HG02981 (cell line): ENCODE measurements around the gene C1orf159.

Source experiments
- ATAC-seq: cut with Tn5 transposase; IDR thresholded peaks from one replicate; pipeline ENCODE4 v1.9.1; 2021; ENCODE audit warnings: mild to moderate bottlenecking, moderate library complexity; ENCODE audit not compliant: unreplicated experiment

The C1orf159 gene

GRCh38 chr1:1132956-1133750 lies 17.3 kb upstream of the C1orf159 start:
- ATAC-seq = no peak

DNA sequence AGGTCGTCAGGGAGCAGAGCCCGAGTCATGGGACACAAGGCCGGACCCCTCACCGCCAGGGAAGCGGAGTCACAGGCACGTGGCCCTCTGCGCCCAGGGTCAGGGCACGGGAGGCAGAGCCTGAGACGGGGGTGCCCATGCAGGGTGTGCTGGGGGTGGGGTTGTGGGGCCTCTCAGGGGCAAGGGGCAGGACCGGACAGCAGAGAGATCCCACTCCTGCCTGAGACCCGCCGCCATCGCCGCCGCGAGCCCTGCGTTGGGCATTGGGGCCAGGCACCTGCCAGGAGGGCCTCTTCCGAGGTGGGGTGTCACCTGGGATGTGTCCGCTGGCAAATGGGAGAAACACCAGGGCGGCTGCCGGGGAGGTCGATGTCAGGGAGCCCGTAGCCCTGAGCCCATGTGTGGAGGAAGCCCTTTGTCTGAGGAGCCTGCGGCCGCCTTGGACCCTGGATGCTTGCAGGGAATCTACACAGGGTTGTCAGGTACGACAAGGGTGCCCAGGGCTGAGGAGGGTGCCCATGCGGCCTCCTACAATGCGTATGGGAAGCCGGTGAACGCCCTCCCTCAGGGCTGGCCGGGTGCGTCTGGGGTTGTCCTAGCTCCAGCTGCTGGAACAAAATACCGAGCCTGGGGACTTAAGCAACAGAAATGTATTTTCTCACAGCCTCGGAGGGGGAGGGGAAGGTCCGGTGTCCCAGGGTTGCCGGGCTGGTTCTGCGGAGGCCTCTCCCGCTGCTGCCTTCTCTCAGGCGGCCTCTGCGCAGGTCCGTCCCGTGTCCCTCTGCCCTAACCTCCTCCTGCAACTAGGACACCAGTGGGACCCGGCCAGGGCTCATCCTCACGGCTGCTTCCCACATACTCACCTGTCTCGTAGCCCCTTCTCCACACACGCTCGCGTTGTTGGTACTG lies 16.4 kb upstream of the C1orf159 start:
- ATAC-seq = no peak

DNA sequence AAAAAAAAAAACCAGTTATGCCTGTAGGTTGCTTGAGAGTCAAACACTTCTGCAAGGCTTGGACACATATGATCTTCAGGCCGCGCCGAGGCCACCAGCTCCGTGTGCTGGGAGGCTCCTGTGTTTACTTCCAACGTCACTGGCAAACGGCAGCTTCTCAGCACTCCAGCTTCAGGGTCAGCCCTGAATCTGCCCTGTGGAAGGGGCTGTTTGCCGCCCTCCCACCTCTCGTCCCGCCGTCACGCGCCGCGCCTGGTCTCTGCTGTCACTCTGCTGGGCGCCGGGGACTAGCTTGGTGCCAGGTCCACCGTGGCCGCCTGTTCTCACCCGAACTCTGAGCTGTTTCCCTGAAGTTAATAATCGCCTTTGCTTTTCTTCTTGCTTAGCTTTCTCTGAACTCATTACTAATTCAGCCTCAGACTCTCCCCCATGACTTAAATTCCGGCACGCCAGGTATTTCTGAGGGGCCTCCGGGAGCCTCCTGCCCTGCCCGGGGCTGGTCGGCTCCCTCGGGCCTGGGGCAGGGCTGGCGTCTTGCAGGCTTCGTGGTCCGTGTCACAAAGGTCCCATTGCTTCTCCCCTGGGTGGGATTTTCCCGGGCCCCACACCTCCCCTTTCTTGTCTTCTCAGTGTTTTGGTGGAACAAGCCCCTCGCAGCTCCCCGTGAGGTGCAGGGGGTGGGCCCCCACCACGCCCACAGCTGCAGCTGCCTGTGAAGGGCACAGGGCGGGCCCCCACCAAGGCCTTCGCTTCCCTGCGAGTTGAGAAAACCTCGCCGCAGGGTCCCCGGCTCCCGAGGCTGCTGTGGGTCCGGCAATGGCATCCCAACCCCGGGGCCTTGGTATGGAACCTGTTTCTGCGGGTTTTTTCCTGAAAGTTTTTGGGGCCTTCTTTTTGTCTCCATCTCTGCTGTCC lies 14.6 kb upstream of the C1orf159 start:
- no peak for ATAC-seq

- ATAC-seq = no peak
Observed at GRCh38 chr1:1129381-1129821, 13.5 kb upstream of the C1orf159 start.

- ATAC-seq = no peak
Observed at GRCh38 chr1:1128454-1129139, 12.7 kb upstream of the C1orf159 start.

GRCh38 chr1:1127551-1128451 lies 11.9 kb upstream of the C1orf159 start:
- no peak for ATAC-seq

- no peak for ATAC-seq
Observed at GRCh38 chr1:1125945-1126344, 10.1 kb upstream of the C1orf159 start.

- no peak for ATAC-seq
Observed at GRCh38 chr1:1124786-1125642, 9.1 kb upstream of the C1orf159 start.

GRCh38 chr1:1124508-1124785 lies 8.6 kb upstream of the C1orf159 start:
- no peak for ATAC-seq

GRCh38 chr1:1123581-1124507 lies 8.0 kb upstream of the C1orf159 start:
- no peak for ATAC-seq

DNA sequence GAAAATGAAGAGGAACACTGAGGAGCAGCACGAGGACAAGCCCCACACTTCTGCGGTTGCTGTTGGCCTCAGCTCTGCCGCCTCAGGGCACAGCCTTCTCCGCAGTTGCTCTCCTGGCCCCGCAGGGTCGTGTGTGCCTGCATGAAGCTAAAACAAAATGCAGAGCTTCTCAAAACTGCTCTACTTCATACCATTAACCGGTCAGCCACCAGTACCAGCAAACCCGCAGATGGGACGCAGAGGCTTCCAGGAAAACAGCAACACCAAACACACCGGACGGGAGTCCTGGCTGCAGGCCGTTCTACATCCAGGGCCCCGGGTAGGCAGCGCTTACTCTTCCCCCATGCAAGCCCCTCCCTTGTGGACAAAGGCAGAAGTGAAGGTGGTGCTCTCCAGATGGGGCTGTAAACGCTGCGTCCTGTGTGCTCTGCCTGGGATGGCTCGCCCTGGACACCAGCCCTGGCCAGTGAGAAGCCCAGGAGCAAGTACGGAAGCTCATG lies 7.1 kb upstream of the C1orf159 start:
- no peak for ATAC-seq

DNA sequence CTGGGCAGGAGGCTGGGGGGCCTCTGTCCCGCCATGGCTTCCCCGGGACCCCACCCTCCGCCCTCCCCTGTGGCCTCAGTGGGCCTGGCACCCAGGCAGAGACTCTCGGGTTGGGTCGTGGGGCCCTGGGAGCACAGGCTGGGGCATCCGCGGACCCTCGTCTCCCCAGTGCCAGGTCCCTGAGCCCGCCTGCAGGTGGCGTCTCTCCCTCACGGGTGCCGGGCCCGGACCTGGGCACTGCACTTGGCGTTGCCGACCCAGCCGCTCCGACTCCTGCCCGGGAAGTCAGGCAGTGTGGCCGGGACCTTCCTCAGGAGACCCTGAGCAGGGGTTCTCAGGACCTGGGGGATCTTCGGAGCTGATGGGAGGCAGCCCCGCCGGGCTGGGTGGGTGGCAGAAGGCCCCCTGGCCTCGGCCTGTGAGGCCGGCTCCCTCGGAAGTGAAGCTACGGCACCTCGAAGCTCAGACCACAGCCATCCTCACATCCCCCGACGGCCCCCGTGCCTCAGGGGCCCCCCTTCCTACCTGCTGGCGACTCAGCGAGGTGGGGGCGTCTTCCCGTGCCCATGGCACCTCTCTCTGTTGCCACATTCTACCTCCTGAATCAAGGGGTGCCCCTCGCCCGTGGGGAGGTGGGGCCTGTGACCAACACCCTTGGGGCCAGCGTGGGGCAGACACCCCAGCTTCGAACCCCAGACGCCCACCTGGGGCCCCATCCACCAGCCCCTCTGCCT lies 6.4 kb upstream of the C1orf159 start:
- ATAC-seq = peak; percentile 72

DNA sequence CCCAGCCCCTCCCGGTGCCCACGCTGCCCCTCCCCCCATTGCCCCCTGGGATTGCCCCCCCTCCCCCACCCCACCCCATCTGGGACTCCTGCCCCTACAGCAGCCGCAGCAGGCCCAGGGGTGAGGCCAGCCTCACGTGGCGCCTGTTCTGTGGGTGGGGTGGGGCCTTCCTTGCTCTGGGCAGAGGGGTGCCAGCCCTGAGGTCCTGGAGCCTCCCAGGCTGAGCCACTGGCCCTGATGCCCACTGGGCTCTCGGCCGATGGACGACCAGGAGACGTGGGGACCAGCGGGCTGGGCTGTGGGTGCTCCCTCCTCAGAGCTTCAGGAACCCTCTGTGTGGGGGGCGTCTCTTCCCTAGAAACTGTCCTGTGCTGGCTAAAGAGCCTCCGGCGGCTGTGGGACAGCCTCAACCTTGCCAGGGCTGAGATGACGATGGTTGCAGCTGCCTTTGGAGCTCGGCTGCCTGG lies 5.8 kb upstream of the C1orf159 start:
- ATAC-seq = no peak

GRCh38 chr1:1120866-1121591 lies 5.1 kb upstream of the C1orf159 start:
- ATAC-seq = no peak

DNA sequence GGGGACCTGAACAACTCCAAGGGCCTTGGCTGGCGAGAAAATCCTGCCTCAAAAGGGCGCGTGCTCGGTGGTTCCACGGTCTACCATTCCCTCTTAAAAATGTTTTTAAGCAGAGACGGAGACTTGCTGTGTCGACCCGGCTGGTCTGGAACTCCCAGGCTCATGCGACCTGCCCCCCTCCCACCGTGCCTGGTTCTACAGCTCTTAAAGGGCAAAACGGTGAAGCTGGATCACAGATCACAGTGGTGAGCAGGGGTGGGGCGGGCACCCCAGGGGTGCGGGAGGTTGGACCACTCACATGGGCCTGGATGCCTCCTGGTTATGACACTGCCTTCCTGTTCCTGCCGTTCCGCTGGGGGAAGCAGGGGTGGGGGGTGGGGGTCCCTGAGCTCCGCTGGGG lies 4.2 kb upstream of the C1orf159 start:
- no peak for ATAC-seq
